SH-SY5Y (cell line): Measurements from ENCODE around the gene CBX5.

Source experiments
- GATA2 ChIP-seq: IDR thresholded peaks from 2 replicates; pipeline ENCODE4 v1.6.1; 2011; ENCODE audit warnings: mild to moderate bottlenecking, low read depth, low read length
- GATA3 ChIP-seq: IDR thresholded peaks from 2 replicates; pipeline ENCODE4 v1.6.1; 2011; ENCODE audit warnings: low read depth, mild to moderate bottlenecking, low read length, moderate library complexity

DNA sequence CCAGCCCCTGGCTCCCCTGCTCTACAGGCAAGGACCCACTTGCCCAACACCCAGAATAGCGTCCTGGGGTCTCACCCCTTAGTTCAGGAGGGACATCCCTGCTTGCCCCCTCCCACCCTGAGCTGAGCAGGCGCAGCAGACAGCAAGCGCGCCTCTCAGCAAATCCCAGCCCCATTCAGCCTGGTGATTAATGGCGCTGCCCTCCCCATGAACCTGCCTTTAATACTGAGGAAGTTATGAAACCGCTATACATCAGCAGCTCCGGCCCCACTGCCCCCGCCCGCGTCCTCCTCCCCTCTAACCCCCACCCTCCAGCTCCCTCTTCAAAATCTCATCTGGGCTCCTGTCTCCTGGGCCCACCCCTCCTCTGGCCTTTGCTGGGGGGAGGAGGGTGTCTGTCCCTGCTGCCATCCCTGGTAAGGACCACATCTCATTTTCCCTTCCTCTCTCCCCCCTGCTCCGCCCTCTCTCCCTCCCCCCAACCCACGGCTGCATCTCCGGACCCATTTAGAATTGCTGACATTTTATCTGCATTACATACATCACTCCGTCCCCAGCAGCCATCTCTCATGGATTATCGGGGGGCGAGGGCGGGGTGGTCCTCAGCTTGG, 84.1 kb downstream of the CBX5 start:
- TF ChIP-seq GATA2 = no peak
- TF ChIP-seq GATA3 = no peak
